Measurements from ENCODE around the gene FAM210B. TPM values are rescaled to one million over a fixed set of nuclear protein-coding genes. Genes with fewer than 3 reads are reported as not detected.

Gene FAM210B
- total and polyA plus RNA-seq, 2 of the 13 experiments (the other 11 are each of a cell fraction or from before 2014, with no cell fraction given), result 75.9 to 107 TPM

DNA sequence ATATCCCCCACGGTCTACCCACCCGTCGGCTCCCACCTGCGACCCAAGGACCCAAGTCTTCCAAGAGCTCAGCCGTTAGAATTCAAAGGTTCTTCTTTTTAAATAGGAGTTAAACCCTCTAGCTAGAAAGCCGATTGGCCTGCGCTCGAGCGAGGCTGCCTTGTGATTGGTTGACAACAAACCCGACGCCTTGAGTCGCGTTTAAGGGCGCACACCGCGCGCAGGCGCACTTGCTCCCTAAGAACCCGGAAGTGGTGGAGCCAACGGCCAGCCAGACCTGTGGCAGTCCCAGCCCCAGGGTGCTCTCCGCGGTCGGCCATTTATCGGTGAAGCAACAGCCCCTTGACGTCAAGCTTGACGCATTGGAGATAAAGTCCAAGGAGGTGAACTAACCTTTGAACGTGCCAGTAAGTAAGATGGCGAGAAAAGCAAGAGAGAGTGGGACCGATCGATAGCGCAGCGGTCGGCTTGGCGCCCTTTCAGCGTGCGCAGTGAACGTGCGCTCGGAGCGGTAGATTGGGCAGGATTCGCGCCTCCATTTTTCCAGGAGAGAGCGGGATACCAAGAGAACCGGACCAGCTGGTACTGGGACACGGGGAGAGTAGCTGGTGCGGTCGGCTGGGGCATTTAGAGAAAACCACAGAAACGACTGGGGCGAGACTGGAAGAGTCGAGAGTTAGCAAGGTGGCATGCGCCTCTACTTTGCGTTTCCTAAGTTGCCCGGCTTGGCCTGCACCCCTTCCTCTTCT, 33.5 kb downstream of the FAM210B start, which contains the start of the genes AURKA and CSTF1 (continued):
- TF ChIP-seq ZNF281 (CRISPR knock-in tag; IDR thresholded peaks at IDR 0.05; ENCODE audit: borderline replicate concordance) (peak; percentile 60; the same call in 1 of the 2 replicates), SMARCC2 (IDR thresholded peaks at IDR 0.05) (no peak), KDM2A (CRISPR knock-in tag; IDR thresholded peaks at IDR 0.05; ENCODE audit: borderline replicate concordance, low read depth) (peak; percentile 98), ZBTB7A (CRISPR knock-in tag; IDR thresholded peaks at IDR 0.05) (peak; percentile 94; the same call in 1 of the 2 replicates), ZNF609 (CRISPR knock-in tag; IDR thresholded peaks at IDR 0.05; ENCODE audit: borderline replicate concordance) (peak; percentile 11; the same call in 1 of the 2 replicates), LCORL (IDR thresholded peaks at IDR 0.05) (no peak), LCORL (CRISPR knock-in tag; IDR thresholded peaks at IDR 0.05) (peak; percentile 92), ZNF556 (CRISPR knock-in tag; IDR thresholded peaks at IDR 0.05; ENCODE audit: borderline replicate concordance) (peak; percentile 98), ZNF224 (CRISPR knock-in tag; IDR thresholded peaks at IDR 0.05) (peak; percentile 99; the same call in 1 of the 2 replicates), ZNF891 (CRISPR knock-in tag; IDR thresholded peaks at IDR 0.05) (peak; percentile 99), ATF3 (CRISPR knock-in tag; IDR thresholded peaks at IDR 0.05) (peak; percentile 89), ZNF713 (CRISPR knock-in tag; IDR thresholded peaks at IDR 0.05) (0 out of 2 replicates have a peak, but pooled peaks have one; percentile 75), ATF7-NPFF (CRISPR knock-in tag; IDR thresholded peaks at IDR 0.05; ENCODE audit: low read depth) (peak; percentile 99), FLYWCH1 (CRISPR knock-in tag; IDR thresholded peaks at IDR 0.05) (no peak), ZNF232 (CRISPR knock-in tag; IDR thresholded peaks at IDR 0.05; ENCODE audit: borderline replicate concordance) (peak; percentile 96), STAT5B (CRISPR knock-in tag; IDR thresholded peaks at IDR 0.05) (peak; percentile 98), PREB (CRISPR knock-in tag; IDR thresholded peaks at IDR 0.05) (peak; percentile 93; the same call in 1 of the 2 replicates), ZNF235 (CRISPR knock-in tag; IDR thresholded peaks at IDR 0.05; ENCODE audit: borderline replicate concordance) (0 out of 2 replicates have a peak, but pooled peaks have one; percentile 16)
- TF ChIP-seq, protein P1, sequence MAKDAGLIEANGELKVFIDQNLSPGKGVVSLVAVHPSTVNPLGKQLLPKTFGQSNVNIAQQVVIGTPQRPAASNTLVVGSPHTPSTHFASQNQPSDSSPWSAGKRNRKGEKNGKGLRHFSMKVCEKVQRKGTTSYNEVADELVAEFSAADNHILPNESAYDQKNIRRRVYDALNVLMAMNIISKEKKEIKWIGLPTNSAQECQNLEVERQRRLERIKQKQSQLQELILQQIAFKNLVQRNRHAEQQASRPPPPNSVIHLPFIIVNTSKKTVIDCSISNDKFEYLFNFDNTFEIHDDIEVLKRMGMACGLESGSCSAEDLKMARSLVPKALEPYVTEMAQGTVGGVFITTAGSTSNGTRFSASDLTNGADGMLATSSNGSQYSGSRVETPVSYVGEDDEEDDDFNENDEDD (CRISPR knock-in tag; IDR thresholded peaks at IDR 0.05; ENCODE audit: borderline replicate concordance), result peak; percentile 97
